HG03060 (cell line): Measurements from ENCODE around the gene KCNH1.

ENCODE experiments used
- ATAC-seq: cut with Tn5 transposase; IDR thresholded peaks from one replicate; pipeline ENCODE4 v1.9.1; 2021; ENCODE audit warnings: low read depth, moderate number of reproducible peaks; ENCODE audit not compliant: unreplicated experiment

The KCNH1 gene

GRCh38 chr1:210731597-210731996 lies 402.4 kb downstream of the KCNH1 start:
- no peak for ATAC-seq

- ATAC-seq = no peak
Measured at GRCh38 chr1:210731193-210731592, 402.8 kb downstream of the KCNH1 start.

GRCh38 chr1:210730023-210730422 lies 403.9 kb downstream of the KCNH1 start:
- ATAC-seq = no peak

- no peak for ATAC-seq
Measured at GRCh38 chr1:210728437-210729149, 405.4 kb downstream of the KCNH1 start.

GRCh38 chr1:210727709-210728108 lies 406.2 kb downstream of the KCNH1 start:
- no peak for ATAC-seq

- ATAC-seq = no peak
Measured at GRCh38 chr1:210726621-210727020, 407.3 kb downstream of the KCNH1 start.

- ATAC-seq = no peak
Measured at GRCh38 chr1:210724768-210725167, 409.2 kb downstream of the KCNH1 start.

- no peak for ATAC-seq
Measured at GRCh38 chr1:210723646-210724045, 410.3 kb downstream of the KCNH1 start.

GRCh38 chr1:210722410-210723081 lies 411.4 kb downstream of the KCNH1 start:
- no peak for ATAC-seq

GRCh38 chr1:210715072-210715471 lies 418.9 kb downstream of the KCNH1 start:
- ATAC-seq = no peak

- ATAC-seq = no peak
Measured at GRCh38 chr1:210711825-210712612, 421.9 kb downstream of the KCNH1 start.

- ATAC-seq = no peak
Measured at GRCh38 chr1:210709701-210710100, 424.2 kb downstream of the KCNH1 start.

- no peak for ATAC-seq
Measured at GRCh38 chr1:210707300-210708240, 426.4 kb downstream of the KCNH1 start.

GRCh38 chr1:210706246-210706645 lies 427.7 kb downstream of the KCNH1 start:
- ATAC-seq = no peak

- no peak for ATAC-seq
Measured at GRCh38 chr1:210705086-210705485, 428.9 kb downstream of the KCNH1 start.

- no peak for ATAC-seq
Measured at GRCh38 chr1:210703593-210703992, 430.4 kb downstream of the KCNH1 start.

GRCh38 chr1:210702506-210702905 lies 431.4 kb downstream of the KCNH1 start:
- no peak for ATAC-seq

- ATAC-seq = no peak
Measured at GRCh38 chr1:210700511-210700910, 433.4 kb downstream of the KCNH1 start.

GRCh38 chr1:210700083-210700482 lies 433.9 kb downstream of the KCNH1 start:
- no peak for ATAC-seq

GRCh38 chr1:210698661-210699060 lies 435.3 kb downstream of the KCNH1 start:
- no peak for ATAC-seq
